WTC11 (cell line): ENCODE data around the gene CFAP299. TPM values are rescaled to one million over a fixed set of nuclear protein-coding genes. Genes with fewer than 3 reads are reported as not detected.

Source experiments
- ATAC-seq: fragments of 200-7000 bp; cut with Tn5 transposase; 2 replicates; pipeline ENCODE4 v1.10.0; 2021; ENCODE audit warnings: mild to moderate bottlenecking, moderate library complexity
- CTCF ChIA-PET: fragments of 300-600 bp; sonication (Branson Sonifier 250); formaldehyde crosslinking; loops from one replicate; lab custom pipeline; 2021; ENCODE audit warnings: antibody characterized with exemption; lab: Charles Lee
- POLR2A ChIA-PET: fragments of 350-600 bp; sonication (Branson Sonifier 250); formaldehyde crosslinking; loops from one replicate; lab custom pipeline; 2021; ENCODE audit warnings: antibody characterized with exemption; lab: Charles Lee
- DNase-seq: peaks from one replicate; pipeline ENCODE4 v3.0.0; 2021; ENCODE audit warnings: low spot score
- H3K27ac Mint-ChIP-seq: 2 replicates; pipeline ENCODE4 v1.8.0; 2021; ENCODE audit warnings: mixed read lengths
- H3K27me3 Mint-ChIP-seq: 2 replicates; pipeline ENCODE4 v1.8.0; 2021; ENCODE audit warnings: low read depth, mild to moderate bottlenecking, moderate library complexity, mixed read lengths
- H3K36me3 Mint-ChIP-seq: 2 replicates; pipeline ENCODE4 v1.8.0; 2021; ENCODE audit warnings: mixed read lengths
- H3K4me1 Mint-ChIP-seq: 2 replicates; pipeline ENCODE4 v1.8.0; 2022; ENCODE audit warnings: mixed read lengths
- H3K4me3 Mint-ChIP-seq: 2 replicates; pipeline ENCODE4 v1.8.0; 2021; ENCODE audit warnings: mild to moderate bottlenecking, moderate library complexity, mixed read lengths
- H3K9me3 Mint-ChIP-seq: 2 replicates; pipeline ENCODE4 v1.8.0; 2021; ENCODE audit warnings: mixed read lengths
- AR ChIP-seq: fragments of 250-450 bp; sonication (Bioruptor Pico); IDR thresholded peaks from 2 replicates; pipeline ENCODE4 v1.9.0; 2021; ENCODE audit warnings: mild to moderate bottlenecking
- ATF1 ChIP-seq: sonication (generic); formaldehyde crosslinking; IDR thresholded peaks from 2 replicates; pipeline ENCODE4 v1.8.1; 2023; ENCODE audit warnings: mild to moderate bottlenecking, moderate library complexity, missing genetic modification reagents
- CBFB ChIP-seq: sonication (generic); formaldehyde crosslinking; IDR thresholded peaks from 2 replicates; pipeline ENCODE4 v1.8.1; 2022; ENCODE audit warnings: mild to moderate bottlenecking, low read depth, missing genetic modification reagents
- ERG ChIP-seq: fragments of 250-450 bp; sonication (Bioruptor Pico); IDR thresholded peaks from 2 replicates; pipeline ENCODE4 v1.8.0; 2021; ENCODE audit warnings: mild to moderate bottlenecking
- FOXK1 ChIP-seq: sonication (generic); formaldehyde crosslinking; IDR thresholded peaks from 2 replicates; pipeline ENCODE4 v1.8.0; 2022; ENCODE audit warnings: mild to moderate bottlenecking, moderate library complexity, missing genetic modification reagents
- FOXP1 ChIP-seq: sonication (generic); formaldehyde crosslinking; IDR thresholded peaks from 2 replicates; pipeline ENCODE4 v1.8.0; 2022; ENCODE audit warnings: missing genetic modification reagents, mild to moderate bottlenecking, moderate library complexity, borderline replicate concordance
- JAZF1 ChIP-seq: fragments of 250-450 bp; sonication (Bioruptor Pico); IDR thresholded peaks from 2 replicates; pipeline ENCODE4 v1.9.0; 2021; ENCODE audit warnings: moderate library complexity, mild to moderate bottlenecking, inconsistent platforms
- MAX ChIP-seq: sonication (generic); formaldehyde crosslinking; IDR thresholded peaks from 2 replicates; pipeline ENCODE4 v1.8.0; 2022; ENCODE audit warnings: mild to moderate bottlenecking, missing genetic modification reagents
- NFYB ChIP-seq: sonication (generic); formaldehyde crosslinking; conservative IDR thresholded peaks from 2 replicates; pipeline ENCODE4 v1.8.0; 2022; ENCODE audit warnings: low read depth, missing genetic modification reagents
- PRDM15 ChIP-seq: sonication (generic); formaldehyde crosslinking; IDR thresholded peaks from 2 replicates; pipeline ENCODE4 v1.8.0; 2022; ENCODE audit warnings: missing genetic modification reagents
- RELA ChIP-seq: sonication (generic); formaldehyde crosslinking; IDR thresholded peaks from 2 replicates; pipeline ENCODE4 v1.8.1; 2022; ENCODE audit warnings: missing genetic modification reagents, mild to moderate bottlenecking, borderline replicate concordance
- SP1 ChIP-seq: sonication (generic); formaldehyde crosslinking; conservative IDR thresholded peaks from 2 replicates; pipeline ENCODE4 v1.8.1; 2022; ENCODE audit warnings: missing genetic modification reagents
- TEAD4 ChIP-seq: sonication (generic); formaldehyde crosslinking; IDR thresholded peaks from 2 replicates; pipeline ENCODE4 v1.8.0; 2022; ENCODE audit warnings: mild to moderate bottlenecking, missing genetic modification reagents
- USF1 ChIP-seq: sonication (generic); formaldehyde crosslinking; IDR thresholded peaks from 2 replicates; pipeline ENCODE4 v1.8.0; 2022; ENCODE audit warnings: mild to moderate bottlenecking, missing genetic modification reagents
- ZBTB21 ChIP-seq: sonication (generic); formaldehyde crosslinking; IDR thresholded peaks from 2 replicates; pipeline ENCODE4 v1.8.1; 2023; ENCODE audit warnings: mild to moderate bottlenecking, missing genetic modification reagents, borderline replicate concordance
- ZNF219 ChIP-seq: sonication (generic); formaldehyde crosslinking; IDR thresholded peaks from 2 replicates; pipeline ENCODE4 v1.8.0; 2023; ENCODE audit warnings: missing genetic modification reagents, mild to moderate bottlenecking, borderline replicate concordance
- ZNF512 ChIP-seq: sonication (generic); formaldehyde crosslinking; IDR thresholded peaks from 2 replicates; pipeline ENCODE4 v1.8.1; 2022; ENCODE audit warnings: missing genetic modification reagents, borderline replicate concordance
- total RNA-seq: library from RNA; stranded (reverse); gene quantifications from 3 replicates; pipeline ENCODE4 v1.2.3, GENCODE V29; 2021
- TF ChIP-seq, protein P1 (sequence below): sonication (generic); formaldehyde crosslinking; IDR thresholded peaks from 2 replicates; pipeline ENCODE4 v1.8.0; 2022; ENCODE audit warnings: mild to moderate bottlenecking, missing genetic modification reagents
- TF ChIP-seq, protein P2 (sequence below): sonication (generic); formaldehyde crosslinking; IDR thresholded peaks from 2 replicates; pipeline ENCODE4 v1.8.1; 2022; ENCODE audit warnings: mild to moderate bottlenecking, moderate library complexity, missing genetic modification reagents

Gene CFAP299
- total RNA-seq, 1 experiment from 2014 or later = not detected

- TF ChIP-seq MAX (CRISPR knock-in tag) (no peak), ERG (CRISPR knock-in tag) (no peak), ZBTB21 (CRISPR knock-in tag) (no peak), USF1 (CRISPR knock-in tag) (no peak)
- TF ChIP-seq, all 79 proteins: peak for 0
Observed at GRCh38 chr4:80419946-80420345, 84.4 kb downstream of the CFAP299 start (continued).

DNA sequence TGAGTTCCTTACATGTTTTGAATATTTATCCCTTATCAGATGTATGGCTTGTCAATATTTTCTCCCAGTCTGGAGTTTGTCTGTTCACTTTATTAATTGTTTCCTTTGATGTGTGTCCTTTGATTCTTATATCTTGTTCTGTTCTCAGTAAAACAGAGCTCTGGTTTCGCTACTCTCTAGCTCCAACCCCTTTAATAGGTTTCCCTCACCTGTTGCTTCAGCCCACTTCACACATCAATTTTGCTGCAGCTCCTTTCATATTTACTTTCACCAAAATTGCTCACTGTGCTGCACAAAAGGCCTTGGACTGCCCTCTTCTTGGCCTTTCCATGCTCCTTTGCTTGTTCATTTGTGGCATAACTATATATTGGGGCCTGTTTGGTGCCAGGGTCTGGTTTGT lies 85.1 kb downstream of the CFAP299 start:
- H3K27ac Mint-ChIP-seq = no peak overlapping the region
- ATAC-seq = no peak
- TF ChIP-seq FOXK1 (CRISPR knock-in tag) = no peak

GRCh38 chr4:80422727-80423404 lies 87.3 kb downstream of the CFAP299 start:
- POLR2A ChIA-PET = no interaction called here
- Mint-ChIP-seq H3K4me3 (no peak overlapping the region), H3K9me3 (no peaks in the 10 kb centered on the region), H3K27ac (no peak overlapping the region), H3K4me1 (peaks cover 29% of the 10 kb centered on the region), H3K36me3 (no peaks in the 10 kb centered on the region), H3K27me3 (no peaks in the 10 kb centered on the region)
- ATAC-seq (no peak), DNase-seq (no peak)
- CTCF ChIA-PET = no interaction called here
- TF ChIP-seq NFYB (CRISPR knock-in tag) (no peak), ATF1 (CRISPR knock-in tag) (no peak), ZNF219 (no peak), TEAD4 (CRISPR knock-in tag) (no peak), SP1 (no peak), ZNF512 (no peak), JAZF1 (CRISPR knock-in tag) (no peak), FOXP1 (CRISPR knock-in tag) (no peak), RELA (no peak), PRDM15 (CRISPR knock-in tag) (no peak), AR (CRISPR knock-in tag) (no peak), CBFB (CRISPR knock-in tag) (no peak)
- TF ChIP-seq, protein P1, sequence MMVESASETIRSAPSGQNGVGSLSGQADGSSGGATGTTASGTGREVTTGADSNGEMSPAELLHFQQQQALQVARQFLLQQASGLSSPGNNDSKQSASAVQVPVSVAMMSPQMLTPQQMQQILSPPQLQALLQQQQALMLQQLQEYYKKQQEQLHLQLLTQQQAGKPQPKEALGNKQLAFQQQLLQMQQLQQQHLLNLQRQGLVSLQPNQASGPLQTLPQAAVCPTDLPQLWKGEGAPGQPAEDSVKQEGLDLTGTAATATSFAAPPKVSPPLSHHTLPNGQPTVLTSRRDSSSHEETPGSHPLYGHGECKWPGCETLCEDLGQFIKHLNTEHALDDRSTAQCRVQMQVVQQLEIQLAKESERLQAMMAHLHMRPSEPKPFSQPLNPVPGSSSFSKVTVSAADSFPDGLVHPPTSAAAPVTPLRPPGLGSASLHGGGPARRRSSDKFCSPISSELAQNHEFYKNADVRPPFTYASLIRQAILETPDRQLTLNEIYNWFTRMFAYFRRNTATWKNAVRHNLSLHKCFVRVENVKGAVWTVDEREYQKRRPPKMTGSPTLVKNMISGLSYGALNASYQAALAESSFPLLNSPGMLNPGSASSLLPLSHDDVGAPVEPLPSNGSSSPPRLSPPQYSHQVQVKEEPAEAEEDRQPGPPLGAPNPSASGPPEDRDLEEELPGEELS (CRISPR knock-in tag) = no peak
- TF ChIP-seq, protein P2, sequence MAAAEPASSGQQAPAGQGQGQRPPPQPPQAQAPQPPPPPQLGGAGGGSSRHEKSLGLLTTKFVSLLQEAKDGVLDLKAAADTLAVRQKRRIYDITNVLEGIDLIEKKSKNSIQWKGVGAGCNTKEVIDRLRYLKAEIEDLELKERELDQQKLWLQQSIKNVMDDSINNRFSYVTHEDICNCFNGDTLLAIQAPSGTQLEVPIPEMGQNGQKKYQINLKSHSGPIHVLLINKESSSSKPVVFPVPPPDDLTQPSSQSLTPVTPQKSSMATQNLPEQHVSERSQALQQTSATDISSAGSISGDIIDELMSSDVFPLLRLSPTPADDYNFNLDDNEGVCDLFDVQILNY (CRISPR knock-in tag) = no peak

More for the DNA sequence above, 85.1 kb downstream of the CFAP299 start:
- no peaks in the 10 kb centered on the region for H3K36me3 Mint-ChIP-seq
- POLR2A ChIA-PET = no interaction called here
- CTCF ChIA-PET = no interaction called here
- H3K4me3 Mint-ChIP-seq = no peak overlapping the region
- H3K27me3 Mint-ChIP-seq = no peaks in the 10 kb centered on the region
- DNase-seq = no peak
- H3K9me3 Mint-ChIP-seq = no peaks in the 10 kb centered on the region
- H3K4me1 Mint-ChIP-seq = peaks cover 27% of the 10 kb centered on the region
